Activated naive CD4-positive, alpha-beta T cell treated with anti-CD3 and anti-CD28 coated beads, Interleukin-2, amount 50 U/mL, for 24 hours (primary cell): Measurements from ENCODE around the gene ZSCAN16.
A peak's percentile ranks its signal among the peaks of the same experiment; 100 is the strongest.

Experiments used
- H3K27ac Mint-ChIP-seq: one replicate; pipeline ENCODE4 v1.8.0; 2021; ENCODE audit warnings: mild to moderate bottlenecking, mixed read lengths
- H3K27me3 Mint-ChIP-seq: one replicate; pipeline ENCODE4 v1.8.0; 2021; ENCODE audit warnings: mixed read lengths
- H3K36me3 Mint-ChIP-seq: one replicate; pipeline ENCODE4 v1.8.0; 2021; ENCODE audit warnings: mixed read lengths
- H3K4me1 Mint-ChIP-seq: one replicate; pipeline ENCODE4 v1.8.0; 2021; ENCODE audit warnings: mixed read lengths
- H3K4me3 Mint-ChIP-seq: one replicate; pipeline ENCODE4 v1.8.0; 2021; ENCODE audit warnings: mild to moderate bottlenecking, mixed read lengths
- H3K9me3 Mint-ChIP-seq: one replicate; pipeline ENCODE4 v1.8.0; 2021; ENCODE audit warnings: mixed read lengths

ZSCAN16 gene

GRCh38 chr6:28142446-28142845 lies 18.0 kb downstream of the ZSCAN16 start:
- Mint-ChIP-seq H3K27me3 (no peaks in the 10 kb centered on the region), H3K4me3 (peak overlapping the region; percentile 96), H3K9me3 (no peaks in the 10 kb centered on the region), H3K36me3 (peaks cover 7% of the 10 kb centered on the region), H3K27ac (peak overlapping the region; percentile 91), H3K4me1 (peaks cover 75% of the 10 kb centered on the region)

DNA sequence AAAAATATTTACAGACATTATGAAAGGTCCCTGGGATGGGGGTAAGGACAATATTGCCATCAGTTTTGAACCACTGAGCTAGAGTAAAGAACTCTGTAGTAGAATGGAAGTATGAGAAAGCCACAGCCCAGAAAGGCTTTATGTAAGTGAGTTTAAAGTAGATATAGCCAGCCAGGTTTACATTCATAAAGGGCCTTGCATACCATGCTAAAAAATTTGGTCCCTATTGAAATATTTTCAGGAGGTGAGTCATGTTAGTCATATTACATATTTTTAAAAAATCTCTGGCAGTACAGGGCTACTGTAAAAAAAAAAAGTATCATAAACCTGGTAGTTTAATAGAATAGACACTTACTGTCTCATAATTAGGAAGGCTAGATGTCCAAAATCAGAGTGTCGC lies 20.8 kb downstream of the ZSCAN16 start:
- peaks cover 56% of the 10 kb centered on the region for H3K4me1 Mint-ChIP-seq
- H3K4me3 Mint-ChIP-seq: no peak overlapping the region
- H3K27me3 Mint-ChIP-seq: no peaks in the 10 kb centered on the region
- no peaks in the 10 kb centered on the region for H3K9me3 Mint-ChIP-seq
- H3K36me3 Mint-ChIP-seq: peaks cover 23% of the 10 kb centered on the region
- no peak overlapping the region for H3K27ac Mint-ChIP-seq

DNA sequence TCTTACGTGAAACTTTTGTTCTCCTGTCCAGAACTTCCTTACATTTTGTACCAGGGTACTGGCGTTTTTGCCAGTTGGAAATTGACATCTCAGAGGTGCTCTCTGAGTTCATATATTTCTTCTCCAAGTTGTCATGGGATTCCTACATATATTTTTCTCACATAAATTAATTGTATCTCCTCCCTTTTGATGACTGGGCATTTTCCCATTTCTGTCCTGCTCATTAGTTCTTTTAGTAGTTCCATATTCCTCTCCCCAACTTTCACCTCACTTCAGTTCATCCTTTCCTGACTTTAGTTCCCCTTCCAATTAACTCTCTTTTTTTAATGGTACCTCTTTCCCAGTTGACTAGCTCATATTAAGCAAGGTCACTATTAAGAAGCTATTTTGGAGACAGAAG lies 28.1 kb downstream of the ZSCAN16 start:
- Mint-ChIP-seq H3K27me3 (no peaks in the 10 kb centered on the region), H3K27ac (no peak overlapping the region), H3K9me3 (no peaks in the 10 kb centered on the region), H3K36me3 (peaks cover 64% of the 10 kb centered on the region), H3K4me1 (peaks cover 7% of the 10 kb centered on the region), H3K4me3 (no peak overlapping the region)

DNA sequence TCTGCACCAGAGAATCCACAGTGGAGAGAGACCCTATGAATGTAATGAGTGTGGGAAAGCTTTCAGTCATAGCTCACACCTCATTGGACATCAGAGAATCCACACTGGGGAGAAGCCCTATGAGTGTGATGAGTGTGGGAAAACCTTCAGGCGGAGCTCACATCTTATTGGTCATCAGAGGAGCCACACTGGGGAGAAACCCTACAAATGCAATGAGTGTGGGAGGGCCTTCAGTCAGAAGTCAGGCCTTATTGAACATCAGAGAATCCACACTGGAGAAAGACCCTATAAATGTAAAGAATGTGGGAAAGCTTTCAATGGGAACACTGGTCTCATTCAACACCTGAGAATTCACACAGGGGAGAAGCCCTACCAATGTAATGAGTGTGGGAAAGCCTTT lies 29.1 kb downstream of the ZSCAN16 start:
- Mint-ChIP-seq H3K36me3 (peaks cover 64% of the 10 kb centered on the region), H3K9me3 (peaks cover under 1% of the 10 kb centered on the region), H3K27ac (no peak overlapping the region), H3K4me3 (no peak overlapping the region), H3K4me1 (peaks cover 5% of the 10 kb centered on the region), H3K27me3 (no peaks in the 10 kb centered on the region)

- peaks cover 65% of the 10 kb centered on the region for H3K36me3 Mint-ChIP-seq
- no peak overlapping the region for H3K4me3 Mint-ChIP-seq
- no peak overlapping the region for H3K27ac Mint-ChIP-seq
- H3K9me3 Mint-ChIP-seq: peaks cover 8% of the 10 kb centered on the region
- no peaks in the 10 kb centered on the region for H3K27me3 Mint-ChIP-seq
- H3K4me1 Mint-ChIP-seq: peaks cover 5% of the 10 kb centered on the region
Measured at GRCh38 chr6:28154357-28154756, 29.9 kb downstream of the ZSCAN16 start.

- peaks cover 17% of the 10 kb centered on the region for H3K4me1 Mint-ChIP-seq
- no peak overlapping the region for H3K4me3 Mint-ChIP-seq
- no peak overlapping the region for H3K27ac Mint-ChIP-seq
- H3K27me3 Mint-ChIP-seq: no peaks in the 10 kb centered on the region
- peaks cover 46% of the 10 kb centered on the region for H3K36me3 Mint-ChIP-seq
- peaks cover 13% of the 10 kb centered on the region for H3K9me3 Mint-ChIP-seq
Measured at GRCh38 chr6:28158318-28158717, 33.9 kb downstream of the ZSCAN16 start.

DNA sequence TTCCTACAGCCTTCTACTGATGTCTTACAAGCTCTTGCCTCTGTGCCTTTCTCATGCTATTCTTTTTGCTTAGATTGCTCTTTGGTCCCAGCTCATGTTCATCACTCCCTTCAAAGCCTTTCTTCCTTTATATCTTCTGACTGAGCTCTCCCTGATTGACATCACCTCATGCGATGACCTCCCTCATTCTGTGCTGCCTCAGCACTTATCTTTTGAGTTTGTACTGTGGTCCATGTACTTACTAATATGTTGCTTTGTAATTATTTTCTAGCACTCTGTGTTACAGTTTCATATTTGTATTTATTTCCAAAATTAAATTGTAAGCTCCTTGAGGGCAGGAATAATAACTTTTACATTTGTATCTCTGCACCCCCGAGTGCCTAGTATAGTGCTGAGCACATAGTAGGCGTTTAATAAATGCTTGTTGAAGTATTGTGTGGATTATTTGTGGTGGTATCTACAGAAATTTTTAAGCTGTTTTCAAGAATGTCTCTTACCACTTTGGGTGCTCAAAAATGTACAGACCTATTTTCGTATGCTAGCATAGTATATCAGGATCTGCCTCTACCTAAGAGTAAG lies 34.7 kb downstream of the ZSCAN16 start:
- peaks cover 41% of the 10 kb centered on the region for H3K36me3 Mint-ChIP-seq
- H3K4me1 Mint-ChIP-seq: peaks cover 17% of the 10 kb centered on the region
- no peak overlapping the region for H3K27ac Mint-ChIP-seq
- no peak overlapping the region for H3K4me3 Mint-ChIP-seq
- H3K9me3 Mint-ChIP-seq: peaks cover 13% of the 10 kb centered on the region
- no peaks in the 10 kb centered on the region for H3K27me3 Mint-ChIP-seq

DNA sequence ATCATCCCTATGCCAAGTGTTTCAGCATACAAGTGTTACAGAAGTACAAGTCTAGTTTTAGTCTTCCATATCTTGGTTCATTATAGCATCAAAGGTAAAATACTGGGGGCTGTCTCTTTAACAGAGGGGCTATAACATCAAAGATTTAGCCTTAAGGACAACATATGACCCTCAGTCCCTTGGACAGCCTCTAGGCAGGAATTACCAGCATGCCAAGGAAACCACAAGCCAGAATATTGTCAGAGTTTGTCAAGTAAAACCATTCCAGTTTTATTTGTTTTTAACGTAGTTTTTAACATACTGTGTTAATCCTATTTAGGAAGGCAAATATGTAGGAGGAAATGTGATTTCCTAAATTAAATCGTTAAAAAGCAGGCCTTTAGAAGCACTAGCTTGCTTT lies 35.8 kb downstream of the ZSCAN16 start:
- Mint-ChIP-seq H3K9me3 (peaks cover 13% of the 10 kb centered on the region), H3K36me3 (peaks cover 33% of the 10 kb centered on the region), H3K27ac (no peak overlapping the region), H3K4me3 (no peak overlapping the region), H3K27me3 (no peaks in the 10 kb centered on the region), H3K4me1 (peaks cover 17% of the 10 kb centered on the region)

GRCh38 chr6:28161410-28162079 lies 37.1 kb downstream of the ZSCAN16 start:
- Mint-ChIP-seq H3K9me3 (peaks cover 13% of the 10 kb centered on the region), H3K27ac (no peak overlapping the region), H3K27me3 (no peaks in the 10 kb centered on the region), H3K4me1 (peaks cover 17% of the 10 kb centered on the region), H3K36me3 (peaks cover 26% of the 10 kb centered on the region), H3K4me3 (peak overlapping the region; percentile 76)

DNA sequence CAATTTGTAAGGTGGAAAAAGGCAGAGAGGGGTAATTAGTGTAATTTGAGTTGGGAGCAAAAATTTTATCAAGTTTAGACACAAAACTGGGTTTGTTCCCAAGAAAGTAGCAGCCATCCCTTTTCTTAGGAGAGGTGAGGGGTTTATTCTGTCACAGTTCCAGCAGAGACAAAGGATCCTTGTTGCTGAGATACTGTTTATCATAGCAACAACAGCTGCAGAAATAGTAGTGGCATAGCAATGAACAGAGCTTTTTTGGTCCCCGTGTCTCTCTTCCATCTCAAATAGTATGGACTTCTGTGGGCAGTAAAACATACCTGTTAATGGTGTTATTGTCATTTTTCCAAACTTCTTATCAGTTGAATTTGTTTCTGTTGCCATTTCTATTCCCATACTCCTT lies 41.2 kb downstream of the ZSCAN16 start:
- H3K9me3 Mint-ChIP-seq: peaks cover 5% of the 10 kb centered on the region
- H3K36me3 Mint-ChIP-seq: peaks cover 6% of the 10 kb centered on the region
- no peak overlapping the region for H3K27ac Mint-ChIP-seq
- H3K27me3 Mint-ChIP-seq: no peaks in the 10 kb centered on the region
- H3K4me1 Mint-ChIP-seq: peaks cover 17% of the 10 kb centered on the region
- H3K4me3 Mint-ChIP-seq: no peak overlapping the region

DNA sequence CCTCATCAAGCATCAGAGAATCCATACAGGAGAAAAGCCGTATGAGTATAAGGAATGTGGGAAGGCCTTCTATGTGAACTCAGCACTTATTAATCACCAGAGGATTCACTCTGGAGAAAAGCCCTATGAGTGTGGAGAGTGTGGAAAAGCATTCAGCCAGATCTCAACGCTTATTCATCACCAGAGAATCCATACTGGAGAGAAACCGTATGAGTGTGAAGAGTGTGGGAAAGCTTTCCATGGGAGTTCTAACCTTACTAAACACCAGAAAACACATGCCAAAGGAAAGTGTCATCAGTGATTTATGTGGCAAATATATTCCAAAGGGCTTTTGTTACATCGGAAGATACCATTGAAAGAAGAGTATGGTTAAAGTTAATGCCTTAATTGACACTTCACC lies 42.7 kb downstream of the ZSCAN16 start:
- no peak overlapping the region for H3K27ac Mint-ChIP-seq
- H3K4me1 Mint-ChIP-seq: peaks cover 4% of the 10 kb centered on the region
- no peak overlapping the region for H3K4me3 Mint-ChIP-seq
- no peaks in the 10 kb centered on the region for H3K27me3 Mint-ChIP-seq
- no peaks in the 10 kb centered on the region for H3K9me3 Mint-ChIP-seq
- peaks cover 6% of the 10 kb centered on the region for H3K36me3 Mint-ChIP-seq

DNA sequence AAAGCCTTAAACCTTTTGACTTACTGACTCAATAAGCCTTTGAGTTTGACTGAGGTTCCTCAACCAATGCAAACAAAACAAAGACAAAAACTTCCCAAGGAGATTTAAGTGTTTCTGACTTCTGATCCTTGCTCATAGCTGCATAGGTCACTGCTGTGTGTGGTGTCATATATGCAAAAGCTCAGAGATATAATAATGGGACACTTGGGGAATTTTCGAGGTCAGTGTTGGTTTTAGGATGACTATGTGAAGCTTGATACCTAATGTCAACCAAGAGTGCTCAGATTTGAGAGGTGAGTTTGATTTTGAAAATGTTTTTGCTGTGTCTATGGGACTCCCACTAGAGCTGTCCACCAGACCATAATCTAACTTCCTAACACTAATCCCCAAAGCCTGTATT lies 43.5 kb downstream of the ZSCAN16 start:
- no peak overlapping the region for H3K27ac Mint-ChIP-seq

DNA sequence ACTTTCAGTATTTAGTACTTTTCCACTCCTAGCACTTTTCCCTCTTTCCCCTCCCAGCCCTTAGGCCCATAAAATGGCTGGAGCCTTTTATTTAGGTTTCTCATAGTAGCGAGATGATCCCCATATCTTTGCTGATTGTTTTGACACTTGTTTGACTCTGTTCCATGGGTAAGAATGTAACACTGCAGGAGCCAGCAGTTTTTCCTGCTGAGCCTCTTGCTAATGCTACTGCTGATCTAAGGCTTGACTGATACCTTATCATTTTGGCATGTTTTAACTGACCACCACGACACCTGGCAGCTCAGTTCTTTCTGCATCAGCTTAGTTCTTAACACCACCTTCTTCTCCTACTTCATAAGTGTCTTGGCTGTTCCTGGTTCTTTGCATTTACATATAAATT lies 46.9 kb downstream of the ZSCAN16 start:
- no peaks in the 10 kb centered on the region for H3K9me3 Mint-ChIP-seq

More for the DNA sequence above, 43.5 kb downstream of the ZSCAN16 start:
- H3K36me3 Mint-ChIP-seq: peaks cover 4% of the 10 kb centered on the region
- no peaks in the 10 kb centered on the region for H3K4me1 Mint-ChIP-seq
- H3K9me3 Mint-ChIP-seq: no peaks in the 10 kb centered on the region
- H3K4me3 Mint-ChIP-seq: no peak overlapping the region
- H3K27me3 Mint-ChIP-seq: no peaks in the 10 kb centered on the region

DNA sequence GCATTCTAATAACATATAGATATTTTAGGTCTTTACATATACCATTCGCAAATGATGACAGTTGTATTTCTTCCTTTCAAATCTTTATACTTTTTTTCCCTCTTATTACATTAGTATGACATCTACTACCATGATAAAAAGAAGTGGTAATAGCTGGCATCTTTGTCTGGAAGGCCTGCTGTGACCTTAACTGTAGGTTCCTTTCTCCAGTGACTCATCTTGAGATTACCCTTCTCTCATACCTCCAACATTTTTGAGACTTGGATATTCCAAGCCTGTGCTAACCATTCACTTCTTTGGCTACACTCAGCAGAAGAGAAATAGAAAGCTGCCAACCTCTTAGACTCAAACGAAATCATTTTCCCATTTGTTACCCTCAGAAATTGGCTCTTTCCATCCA lies 47.6 kb downstream of the ZSCAN16 start:
- no peaks in the 10 kb centered on the region for H3K9me3 Mint-ChIP-seq
- H3K36me3 Mint-ChIP-seq: peaks cover 5% of the 10 kb centered on the region
- no peak overlapping the region for H3K27ac Mint-ChIP-seq
- no peaks in the 10 kb centered on the region for H3K4me1 Mint-ChIP-seq
- peaks cover 12% of the 10 kb centered on the region for H3K27me3 Mint-ChIP-seq
- H3K4me3 Mint-ChIP-seq: no peak overlapping the region

More for the DNA sequence above, 46.9 kb downstream of the ZSCAN16 start:
- H3K4me3 Mint-ChIP-seq: no peak overlapping the region
- H3K4me1 Mint-ChIP-seq: no peaks in the 10 kb centered on the region
- H3K36me3 Mint-ChIP-seq: peaks cover 4% of the 10 kb centered on the region
- H3K27me3 Mint-ChIP-seq: peaks cover 9% of the 10 kb centered on the region
- H3K27ac Mint-ChIP-seq: no peak overlapping the region

- H3K27me3 Mint-ChIP-seq: peaks cover 28% of the 10 kb centered on the region
- no peaks in the 10 kb centered on the region for H3K4me1 Mint-ChIP-seq
Measured at GRCh38 chr6:28176373-28176772, 52.0 kb downstream of the ZSCAN16 start.

More at GRCh38 chr6:28176373-28176772, 52.0 kb downstream of the ZSCAN16 start:
- Mint-ChIP-seq H3K4me3 (no peak overlapping the region), H3K36me3 (peaks cover 3% of the 10 kb centered on the region), H3K9me3 (no peaks in the 10 kb centered on the region), H3K27ac (no peak overlapping the region)
